HCT116 (cell line): ENCODE measurements around the gene NDUFS5. TPM values are rescaled to one million over a fixed set of nuclear protein-coding genes. Genes with fewer than 3 reads are reported as not detected.

Source experiments
- ATAC-seq: fragments of 200-7000 bp; cut with Tn5 transposase; 2 replicates; pipeline ENCODE4 v1.9.1; 2020; ENCODE audit warnings: mild to moderate bottlenecking, moderate library complexity
- BruUV-seq: library from RNA; stranded (reverse); fragments of 400-500 nt; replicated peaks from 2 replicates; lab custom pipeline; 2021; lab: Mats Ljungman, UMichigan
- CTCF ChIA-PET: fragments of 300-600 bp; sonication (Branson Sonifier 250); formaldehyde crosslinking; loops from one replicate; lab custom pipeline; 2021; ENCODE audit warnings: antibody characterized with exemption; lab: Charles Lee
- POLR2A ChIA-PET: fragments of 300-600, 350-600 bp; sonication (Branson Sonifier 250); formaldehyde crosslinking; loops from one replicate; lab custom pipeline; 2021; ENCODE audit warnings: antibody characterized with exemption; lab: Charles Lee
- RAD21 ChIA-PET, 2 experiments: fragments of 300-600 bp; sonication (Branson Sonifier 250); formaldehyde crosslinking; loops; one replicate each; lab custom pipeline; 2023; ENCODE audit warnings: low total read pairs in 2 of 2; ENCODE audit not compliant: uncharacterized antibody in 2 of 2, unreplicated experiment in 2 of 2, low non-redundant PET in 1 of 2; lab: Charles Lee
- DNase-seq: peaks from one replicate; pipeline ENCODE4 v3.0.0-alpha.2; 2010; ENCODE audit warnings: low read depth, low spot score
- H2AFZ ChIP-seq: fragments of 200-600 bp; shearing (Covaris generic), sonication (generic); 2 replicates; pipeline ENCODE4 v1.6.1; 2017; ENCODE audit warnings: low read depth, mixed run types, mixed read lengths, antibody characterized with exemption, low read length; ENCODE audit not compliant: poor library complexity, severe bottlenecking
- H3K27ac ChIP-seq: 2 replicates; pipeline ENCODE4 v1.5.1; 2012; ENCODE audit warnings: low read depth, low read length
- H3K27me3 ChIP-seq: fragments of 200-600 bp; sonication (generic); 2 replicates; pipeline ENCODE4 v1.6.1; 2016; ENCODE audit warnings: mixed run types, low read length, mixed read lengths; ENCODE audit not compliant: insufficient read depth
- H3K36me3 ChIP-seq, 2 experiments: fragments of 200-500 bp in 1 of 2; fragments of 200-600 bp in 1 of 2; sonication (Bioruptor generic) in 1 of 2; sonication (generic) in 1 of 2; 2 replicates each; pipeline versions ENCODE4 v1.5.1 to v1.6.1; 2014 to 2016; ENCODE audit warnings: low read length in 2 of 2, inconsistent platforms in 1 of 2, mixed read lengths in 1 of 2, mixed run types in 1 of 2; ENCODE audit not compliant: insufficient read depth in 2 of 2, control insufficient read depth in 1 of 2
- H3K4me1 ChIP-seq, 2 experiments: fragments of 200-600 bp in 1 of 2; sonication (generic) in 1 of 2; 2 replicates each; pipeline versions ENCODE4 v1.5.1 to v1.6.1; 2012 to 2017; ENCODE audit warnings: low read length in 2 of 2, inconsistent platforms in 1 of 2, mild to moderate bottlenecking in 1 of 2, mixed read lengths in 1 of 2, mixed run types in 1 of 2, moderate library complexity in 1 of 2; ENCODE audit not compliant: insufficient read depth in 2 of 2, control insufficient read depth in 1 of 2
- H3K4me2 ChIP-seq: fragments of 200-600 bp; sonication (generic); 2 replicates; pipeline ENCODE4 v1.6.1; 2017; ENCODE audit warnings: mixed run types, low read length, mixed read lengths
- H3K4me3 ChIP-seq, 2 experiments: fragments of 200-600 bp in 1 of 2; sonication (generic) in 1 of 2; replicated peaks in 1 of 2; 2 replicates each; pipeline ENCODE4 v1.5.1; 2011 to 2016; ENCODE audit warnings: low read length in 2 of 2, control low read depth in 1 of 2, low read depth in 1 of 2, mild to moderate bottlenecking in 1 of 2, mixed read lengths in 1 of 2, mixed run types in 1 of 2
- H3K79me2 ChIP-seq: fragments of 200-600 bp; sonication (generic); 2 replicates; pipeline ENCODE4 v1.6.1; 2017; ENCODE audit warnings: mild to moderate bottlenecking, mixed run types, low read length, moderate library complexity, mixed read lengths; ENCODE audit not compliant: insufficient read depth
- H3K9ac ChIP-seq: fragments of 200-600 bp; sonication (generic); 2 replicates; pipeline ENCODE4 v1.6.1; 2016; ENCODE audit warnings: low read length, mixed read lengths
- H3K9me2 ChIP-seq: fragments of 200-600 bp; sonication (generic), shearing (Covaris generic); 2 replicates; pipeline ENCODE4 v1.6.1; 2017; ENCODE audit warnings: mixed run types, mild to moderate bottlenecking, moderate library complexity; ENCODE audit not compliant: insufficient read depth
- H3K9me3 ChIP-seq, 2 experiments: fragments of 200-500 bp in 1 of 2; fragments of 200-600 bp in 1 of 2; sonication (Bioruptor generic) in 1 of 2; sonication (generic) in 1 of 2; 2 replicates each; pipeline ENCODE4 v1.6.1; 2014 to 2017; ENCODE audit warnings: low read length in 2 of 2, mixed read lengths in 2 of 2, inconsistent platforms in 1 of 2, low read depth in 1 of 2, mild to moderate bottlenecking in 1 of 2, mixed run types in 1 of 2, moderate library complexity in 1 of 2; ENCODE audit not compliant: control insufficient read depth in 1 of 2, insufficient read depth in 1 of 2
- H4K20me1 ChIP-seq: fragments of 200-600 bp; sonication (generic), shearing (Covaris generic); 2 replicates; pipeline ENCODE4 v1.6.1; 2017; ENCODE audit warnings: mixed run types, mild to moderate bottlenecking, moderate library complexity; ENCODE audit not compliant: insufficient read depth
- CBX3 ChIP-seq: IDR thresholded peaks from 2 replicates; pipeline ENCODE4 v1.6.1; 2012; ENCODE audit warnings: low read depth
- CEBPB ChIP-seq: IDR thresholded peaks from 2 replicates; pipeline ENCODE4 v1.6.1; 2012; ENCODE audit warnings: low read depth
- EZH2phosphoT487 ChIP-seq: fragments of 200-600 bp; IDR thresholded peaks from 2 replicates; pipeline ENCODE4 v1.6.1; 2018; ENCODE audit warnings: antibody characterized with exemption, borderline replicate concordance
- FOSL1 ChIP-seq: IDR thresholded peaks from 2 replicates; pipeline ENCODE4 v1.6.1; 2012; ENCODE audit warnings: low read depth
- JUND ChIP-seq: IDR thresholded peaks from 2 replicates; pipeline ENCODE4 v1.6.1; 2012
- POLR2A ChIP-seq: IDR thresholded peaks from 2 replicates; pipeline ENCODE4 v1.7.0; 2011; ENCODE audit warnings: borderline replicate concordance; ENCODE audit not compliant: insufficient read depth, insufficient read length; ENCODE audit errors: extremely low read depth
- POLR2AphosphoS5 ChIP-seq: IDR thresholded peaks from 2 replicates; pipeline ENCODE4 v1.6.1; 2011; ENCODE audit warnings: mild to moderate bottlenecking, low read depth, low read length, moderate library complexity
- RAD21 ChIP-seq: IDR thresholded peaks from 2 replicates; pipeline ENCODE4 v1.6.1; 2012; ENCODE audit warnings: low read depth, mild to moderate bottlenecking
- SIN3A ChIP-seq: IDR thresholded peaks from 2 replicates; pipeline ENCODE4 v1.6.1; 2012; ENCODE audit warnings: low read depth
- SP1 ChIP-seq: IDR thresholded peaks from 2 replicates; pipeline ENCODE4 v1.6.1; 2012; ENCODE audit warnings: low read depth
- SRF ChIP-seq: IDR thresholded peaks from 2 replicates; pipeline ENCODE4 v1.6.1; 2012; ENCODE audit warnings: low read depth
- TCF7L2 ChIP-seq: IDR thresholded peaks from 2 replicates; pipeline ENCODE4 v1.7.0; 2011; ENCODE audit warnings: borderline replicate concordance, inconsistent platforms; ENCODE audit not compliant: insufficient read depth, insufficient read length; ENCODE audit errors: extremely low read depth
- YY1 ChIP-seq: IDR thresholded peaks from 2 replicates; pipeline ENCODE4 v1.6.1; 2011; ENCODE audit warnings: low read length, low read depth, moderate library complexity, mild to moderate bottlenecking; ENCODE audit not compliant: insufficient replicate concordance; ENCODE audit errors: extremely low read depth
- ZBTB33 ChIP-seq: IDR thresholded peaks from 2 replicates; pipeline ENCODE4 v1.6.1; 2011; ENCODE audit warnings: mild to moderate bottlenecking, low read length, moderate library complexity; ENCODE audit not compliant: insufficient replicate concordance; ENCODE audit errors: extremely low read depth
- ZFX ChIP-seq: fragments of 450-650 bp; IDR thresholded peaks from 2 replicates; pipeline ENCODE4 v1.6.1; 2017
- ZNF274 ChIP-seq: fragments of 200-500 bp; sonication (Bioruptor generic); IDR thresholded peaks from 2 replicates; pipeline ENCODE4 v1.6.1; 2014; ENCODE audit warnings: mild to moderate bottlenecking, low read depth, low read length, inconsistent platforms
- intact Hi-C: fragments of 100-400 bp; cut with micrococcal nuclease; formaldehyde crosslinking; loops from 2 replicates; pipeline ENCODE4 v1.10.0; 2022
- total RNA-seq: library from RNA; stranded (reverse); gene quantifications from one replicate; pipeline ENCODE4 v1.2.1, GENCODE V29; 2021; ENCODE audit not compliant: unreplicated experiment
- TF ChIP-seq, protein P1 (sequence below), 3 experiments: fragments of 200-600 bp in 1 of 3; sonication (generic) in 1 of 3; IDR thresholded peaks in 2 of 3; conservative IDR thresholded peaks in 1 of 3; 2 replicates each; pipeline ENCODE4 v1.5.1; 2012 to 2017; ENCODE audit warnings: low read depth in 2 of 3, low read length in 2 of 3, antibody characterized with exemption in 1 of 3, borderline replicate concordance in 1 of 3, control low read depth in 1 of 3, mild to moderate bottlenecking in 1 of 3, mixed read lengths in 1 of 3, mixed run types in 1 of 3, moderate library complexity in 1 of 3; ENCODE audit not compliant: insufficient read depth in 1 of 3
- TF ChIP-seq, protein P2 (sequence below): IDR thresholded peaks from 2 replicates; pipeline ENCODE4 v1.6.1; 2012; ENCODE audit warnings: low read depth
- TF ChIP-seq, protein P3 (sequence below): IDR thresholded peaks from 2 replicates; pipeline ENCODE4 v1.6.1; 2012

NDUFS5 gene
- total RNA-seq, 1 experiment from 2014 or later, result 263 TPM

GRCh38 chr1:39044762-39045161, 18.6 kb downstream of the NDUFS5 start:
- ChIA-PET CTCF (no interaction called here), POLR2A (no interaction called here)
- BruUV-seq, result no TSS peak

More at GRCh38 chr1:39044762-39045161, 18.6 kb downstream of the NDUFS5 start:
- Histone ChIP-seq H3K27ac (no peak overlapping the region), H3K27me3 (no peaks in the 10 kb centered on the region), H3K79me2 (no peaks in the 10 kb centered on the region), H3K4me2 (no peak overlapping the region), H4K20me1 (no peaks in the 10 kb centered on the region), H3K9me2 (no peaks in the 10 kb centered on the region), H3K9ac (no peak overlapping the region), H2AFZ (no peak overlapping the region), H3K4me3 (no peak overlapping the region), H3K4me1 (peaks cover 4 to 5% of the 10 kb centered on the region in 2 experiments; a peak in 3 of 4 replicates), H3K9me3 (no peaks in the 10 kb centered on the region), H3K36me3 (no peaks in the 10 kb centered on the region)
- DNase-seq (no peak), ATAC-seq (peak; percentile 68)
- RAD21 ChIA-PET, result no interaction called here
- TF ChIP-seq FOSL1, result no peak
- no peak for TF ChIP-seq YY1
- TF ChIP-seq ZBTB33, result no peak
- no peak for TF ChIP-seq TCF7L2
- no peak for TF ChIP-seq ZNF274
- TF ChIP-seq, protein P1, sequence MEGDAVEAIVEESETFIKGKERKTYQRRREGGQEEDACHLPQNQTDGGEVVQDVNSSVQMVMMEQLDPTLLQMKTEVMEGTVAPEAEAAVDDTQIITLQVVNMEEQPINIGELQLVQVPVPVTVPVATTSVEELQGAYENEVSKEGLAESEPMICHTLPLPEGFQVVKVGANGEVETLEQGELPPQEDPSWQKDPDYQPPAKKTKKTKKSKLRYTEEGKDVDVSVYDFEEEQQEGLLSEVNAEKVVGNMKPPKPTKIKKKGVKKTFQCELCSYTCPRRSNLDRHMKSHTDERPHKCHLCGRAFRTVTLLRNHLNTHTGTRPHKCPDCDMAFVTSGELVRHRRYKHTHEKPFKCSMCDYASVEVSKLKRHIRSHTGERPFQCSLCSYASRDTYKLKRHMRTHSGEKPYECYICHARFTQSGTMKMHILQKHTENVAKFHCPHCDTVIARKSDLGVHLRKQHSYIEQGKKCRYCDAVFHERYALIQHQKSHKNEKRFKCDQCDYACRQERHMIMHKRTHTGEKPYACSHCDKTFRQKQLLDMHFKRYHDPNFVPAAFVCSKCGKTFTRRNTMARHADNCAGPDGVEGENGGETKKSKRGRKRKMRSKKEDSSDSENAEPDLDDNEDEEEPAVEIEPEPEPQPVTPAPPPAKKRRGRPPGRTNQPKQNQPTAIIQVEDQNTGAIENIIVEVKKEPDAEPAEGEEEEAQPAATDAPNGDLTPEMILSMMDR (IDR thresholded peaks at IDR 0.05 in 2 of 3, conservative IDR thresholded peaks at IDR 0.05 in 1 of 3; ENCODE audit: borderline replicate concordance in 1 of 3, insufficient read depth in 1 of 3, low read depth in 2 of 3, low read length in 2 of 3), result no peak
- TF ChIP-seq CBX3, result no peak
- TF ChIP-seq, protein P2, sequence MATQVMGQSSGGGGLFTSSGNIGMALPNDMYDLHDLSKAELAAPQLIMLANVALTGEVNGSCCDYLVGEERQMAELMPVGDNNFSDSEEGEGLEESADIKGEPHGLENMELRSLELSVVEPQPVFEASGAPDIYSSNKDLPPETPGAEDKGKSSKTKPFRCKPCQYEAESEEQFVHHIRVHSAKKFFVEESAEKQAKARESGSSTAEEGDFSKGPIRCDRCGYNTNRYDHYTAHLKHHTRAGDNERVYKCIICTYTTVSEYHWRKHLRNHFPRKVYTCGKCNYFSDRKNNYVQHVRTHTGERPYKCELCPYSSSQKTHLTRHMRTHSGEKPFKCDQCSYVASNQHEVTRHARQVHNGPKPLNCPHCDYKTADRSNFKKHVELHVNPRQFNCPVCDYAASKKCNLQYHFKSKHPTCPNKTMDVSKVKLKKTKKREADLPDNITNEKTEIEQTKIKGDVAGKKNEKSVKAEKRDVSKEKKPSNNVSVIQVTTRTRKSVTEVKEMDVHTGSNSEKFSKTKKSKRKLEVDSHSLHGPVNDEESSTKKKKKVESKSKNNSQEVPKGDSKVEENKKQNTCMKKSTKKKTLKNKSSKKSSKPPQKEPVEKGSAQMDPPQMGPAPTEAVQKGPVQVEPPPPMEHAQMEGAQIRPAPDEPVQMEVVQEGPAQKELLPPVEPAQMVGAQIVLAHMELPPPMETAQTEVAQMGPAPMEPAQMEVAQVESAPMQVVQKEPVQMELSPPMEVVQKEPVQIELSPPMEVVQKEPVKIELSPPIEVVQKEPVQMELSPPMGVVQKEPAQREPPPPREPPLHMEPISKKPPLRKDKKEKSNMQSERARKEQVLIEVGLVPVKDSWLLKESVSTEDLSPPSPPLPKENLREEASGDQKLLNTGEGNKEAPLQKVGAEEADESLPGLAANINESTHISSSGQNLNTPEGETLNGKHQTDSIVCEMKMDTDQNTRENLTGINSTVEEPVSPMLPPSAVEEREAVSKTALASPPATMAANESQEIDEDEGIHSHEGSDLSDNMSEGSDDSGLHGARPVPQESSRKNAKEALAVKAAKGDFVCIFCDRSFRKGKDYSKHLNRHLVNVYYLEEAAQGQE, result no peak
- no peak for TF ChIP-seq SRF
- TF ChIP-seq EZH2phosphoT487, result no peak
- no peak for TF ChIP-seq ZFX
- TF ChIP-seq SIN3A, result no peak
- no peak for TF ChIP-seq SP1
- TF ChIP-seq POLR2A, result no peak
- TF ChIP-seq CEBPB, result no peak
- no peak for TF ChIP-seq RAD21
- TF ChIP-seq POLR2AphosphoS5, result no peak
- TF ChIP-seq JUND, result no peak
- TF ChIP-seq, protein P3, sequence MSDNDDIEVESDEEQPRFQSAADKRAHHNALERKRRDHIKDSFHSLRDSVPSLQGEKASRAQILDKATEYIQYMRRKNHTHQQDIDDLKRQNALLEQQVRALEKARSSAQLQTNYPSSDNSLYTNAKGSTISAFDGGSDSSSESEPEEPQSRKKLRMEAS, result no peak
- intact Hi-C loops, result no loop called here
